AG04450 (cell line): Measurements from ENCODE around the gene ACBD6. TPM values are rescaled to one million over a fixed set of nuclear protein-coding genes. Genes with fewer than 3 reads are reported as not detected.

Experiments
- CTCF ChIA-PET: fragments of 300-600, 350-600 bp; formaldehyde crosslinking; extraction: SDS; loops from one replicate; lab custom pipeline; 2022; ENCODE audit warnings: antibody characterized with exemption, inconsistent platforms; lab: Charles Lee
- POLR2A ChIA-PET: fragments of 350-600 bp; formaldehyde crosslinking; extraction: SDS; loops from one replicate; lab custom pipeline; 2021; ENCODE audit warnings: antibody characterized with exemption, inconsistent platforms; lab: Yijun Ruan, JAX
- DNase-seq: peaks from one replicate; pipeline ENCODE4 v3.0.0-alpha.2; 2011; ENCODE audit warnings: low read depth, low spot score
- H3K27ac ChIP-seq: one replicate; pipeline ENCODE4 v1.5.1; 2012; ENCODE audit warnings: low read depth, low read length, control low read depth
- H3K27me3 ChIP-seq: one replicate; pipeline ENCODE4 v1.6.0; 2012; ENCODE audit warnings: low read length; ENCODE audit not compliant: control insufficient read depth, insufficient read depth
- H3K4me3 ChIP-seq: 2 replicates; pipeline ENCODE4 v1.5.1; 2011; ENCODE audit warnings: mild to moderate bottlenecking, low read depth, low read length, control low read depth
- H3K9me3 ChIP-seq: 2 replicates; pipeline ENCODE4 v1.5.1; 2012; ENCODE audit warnings: low read length; ENCODE audit not compliant: control insufficient read depth, insufficient read depth
- CTCF ChIP-seq: IDR thresholded peaks from 2 replicates; pipeline ENCODE4 v1.5.1; 2011; ENCODE audit warnings: low read depth, low read length, control low read depth, inconsistent platforms
- polyA plus RNA-seq: library from polyadenylated mRNA; depleted of rRNA; stranded (reverse); fragments of >200 nt; gene quantifications from 2 replicates; pipeline ENCODE4 v1.2.3, GENCODE V29; 2011

Gene ACBD6
- polyA plus RNA-seq, 1 experiment: 87.6 TPM

- no peaks in the 10 kb centered on the region for H3K27me3 ChIP-seq
- DNase-seq: no peak
- no peak overlapping the region for H3K4me3 ChIP-seq
- H3K9me3 ChIP-seq: no peaks in the 10 kb centered on the region
- TF ChIP-seq CTCF: no peak
- POLR2A ChIA-PET: no interaction called here
- H3K27ac ChIP-seq: no peak overlapping the region
- CTCF ChIA-PET: interaction anchor here (0.6 to 2.4 kb wide), 5 partner anchors 20 to 622 kb away, joined by 3 to 8 read pairs (median 5); no protein-coding TSS in a partner anchor
Measured at GRCh38 chr1:180435566-180435965, 66.8 kb downstream of the ACBD6 start.

- DNase-seq: no peak
- Histone ChIP-seq H3K27me3 (no peaks in the 10 kb centered on the region), H3K27ac (no peak overlapping the region), H3K4me3 (no peak overlapping the region), H3K9me3 (no peaks in the 10 kb centered on the region)
- ChIA-PET POLR2A (no interaction called here), CTCF (no interaction called here)
- TF ChIP-seq CTCF: no peak
Measured at GRCh38 chr1:180433873-180434272, 68.5 kb downstream of the ACBD6 start.

- Histone ChIP-seq H3K9me3 (no peaks in the 10 kb centered on the region), H3K27ac (no peak overlapping the region), H3K4me3 (no peak overlapping the region), H3K27me3 (no peaks in the 10 kb centered on the region)
- CTCF ChIA-PET: no interaction called here
- POLR2A ChIA-PET: no interaction called here
- no peak for DNase-seq
- TF ChIP-seq CTCF: no peak
Measured at GRCh38 chr1:180431683-180432082, 70.7 kb downstream of the ACBD6 start.

DNA sequence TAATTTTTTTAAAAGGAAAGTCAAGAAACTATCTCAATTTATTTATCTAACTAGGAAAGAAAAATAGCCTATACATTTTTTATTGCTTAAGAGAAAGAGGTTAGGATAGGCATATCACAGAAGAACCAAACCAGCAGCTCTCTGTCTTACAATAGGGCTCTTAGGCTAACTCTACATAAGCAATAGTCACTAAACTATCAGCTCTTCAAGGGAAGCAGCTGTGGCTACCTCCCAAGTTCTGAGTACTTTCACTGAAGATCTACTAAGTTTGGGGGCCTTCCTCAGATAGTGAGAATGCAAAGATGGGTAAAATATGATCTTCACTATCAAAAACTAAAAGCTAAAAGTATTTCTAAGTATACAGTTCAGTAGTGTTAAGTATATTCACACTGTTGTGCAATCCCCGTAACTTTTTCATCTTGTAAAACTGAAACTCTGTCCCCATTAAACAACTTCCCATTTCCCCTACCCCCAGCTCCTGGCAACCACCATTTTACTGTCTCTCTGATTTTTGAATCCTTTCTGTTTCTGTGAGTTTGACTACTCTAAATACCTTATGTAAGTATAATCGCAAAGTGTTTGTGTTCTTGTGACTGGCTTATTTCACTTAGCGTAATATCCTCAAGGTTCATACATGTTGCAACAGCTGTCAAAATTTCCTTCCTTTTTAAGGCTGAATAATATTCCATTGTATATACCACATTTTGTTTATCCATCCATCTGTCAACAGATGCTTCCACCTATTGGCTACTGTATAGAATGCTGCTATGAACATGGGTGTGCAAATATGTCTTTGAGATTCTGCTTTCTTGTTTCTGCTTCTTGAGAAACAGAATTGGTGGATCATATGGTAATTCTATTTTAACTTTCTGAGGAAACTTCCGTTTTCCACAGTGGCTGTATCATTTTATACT, 73.3 kb downstream of the ACBD6 start:
- no peak overlapping the region for H3K27ac ChIP-seq
- ChIA-PET POLR2A (no interaction called here), CTCF (interaction anchor here (0.6 to 1.1 kb wide), 4 partner anchors 16 to 163 kb away, joined by 3 to 5 read pairs (median 3); no protein-coding TSS in a partner anchor)
- H3K4me3 ChIP-seq: no peak overlapping the region
- DNase-seq: no peak
- no peaks in the 10 kb centered on the region for H3K27me3 ChIP-seq
- H3K9me3 ChIP-seq: no peaks in the 10 kb centered on the region
- TF ChIP-seq CTCF: no peak

GRCh38 chr1:180425952-180426351, 76.4 kb downstream of the ACBD6 start:
- H3K27ac ChIP-seq: no peak overlapping the region
- no peak overlapping the region for H3K4me3 ChIP-seq
- no peaks in the 10 kb centered on the region for H3K9me3 ChIP-seq
- no peak for DNase-seq
- ChIA-PET CTCF (interaction anchor here (3.6 kb wide), 1 partner anchor 10 kb away, joined by 11 read pairs; no protein-coding TSS in a partner anchor), POLR2A (no interaction called here)
- TF ChIP-seq CTCF: no peak
- no peaks in the 10 kb centered on the region for H3K27me3 ChIP-seq
